ENCODE measurements around the gene DOK6.

DNA sequence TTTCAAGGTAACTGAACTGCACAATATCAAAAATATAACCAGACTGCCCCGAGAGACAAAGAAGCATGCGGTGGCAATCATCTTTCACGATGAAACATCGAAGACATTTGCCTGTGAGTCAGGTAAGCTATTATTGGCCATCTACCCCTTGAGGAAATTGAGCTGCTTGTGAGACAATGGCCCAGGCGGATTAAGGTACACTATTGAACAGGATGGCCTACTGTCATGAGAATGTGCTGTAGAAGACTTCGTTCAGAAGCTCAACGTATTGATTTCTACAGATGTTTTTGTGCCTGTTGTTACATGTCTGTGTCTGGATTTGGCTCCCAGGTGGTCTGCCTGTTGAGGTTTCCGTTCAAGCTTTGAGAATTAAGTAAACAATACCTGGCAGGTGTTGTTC is 198.7 kb downstream of the DOK6 start:
- TF ChIP-seq EP300 (IDR thresholded peaks at IDR 0.05; ENCODE audit: borderline replicate concordance in 1 of 2, control insufficient read depth in 1 of 2, low read depth in 2 of 2, low read length in 2 of 2) (no peak), BCL11A (IDR thresholded peaks at IDR 0.05; ENCODE audit: low read depth, low read length) (no peak), RAD21 (IDR thresholded peaks at IDR 0.05; ENCODE audit: insufficient read depth, low read depth, low read length) (no peak), SMARCA5 (IDR thresholded peaks at IDR 0.05) (no peak)
- TF ChIP-seq, protein P1, sequence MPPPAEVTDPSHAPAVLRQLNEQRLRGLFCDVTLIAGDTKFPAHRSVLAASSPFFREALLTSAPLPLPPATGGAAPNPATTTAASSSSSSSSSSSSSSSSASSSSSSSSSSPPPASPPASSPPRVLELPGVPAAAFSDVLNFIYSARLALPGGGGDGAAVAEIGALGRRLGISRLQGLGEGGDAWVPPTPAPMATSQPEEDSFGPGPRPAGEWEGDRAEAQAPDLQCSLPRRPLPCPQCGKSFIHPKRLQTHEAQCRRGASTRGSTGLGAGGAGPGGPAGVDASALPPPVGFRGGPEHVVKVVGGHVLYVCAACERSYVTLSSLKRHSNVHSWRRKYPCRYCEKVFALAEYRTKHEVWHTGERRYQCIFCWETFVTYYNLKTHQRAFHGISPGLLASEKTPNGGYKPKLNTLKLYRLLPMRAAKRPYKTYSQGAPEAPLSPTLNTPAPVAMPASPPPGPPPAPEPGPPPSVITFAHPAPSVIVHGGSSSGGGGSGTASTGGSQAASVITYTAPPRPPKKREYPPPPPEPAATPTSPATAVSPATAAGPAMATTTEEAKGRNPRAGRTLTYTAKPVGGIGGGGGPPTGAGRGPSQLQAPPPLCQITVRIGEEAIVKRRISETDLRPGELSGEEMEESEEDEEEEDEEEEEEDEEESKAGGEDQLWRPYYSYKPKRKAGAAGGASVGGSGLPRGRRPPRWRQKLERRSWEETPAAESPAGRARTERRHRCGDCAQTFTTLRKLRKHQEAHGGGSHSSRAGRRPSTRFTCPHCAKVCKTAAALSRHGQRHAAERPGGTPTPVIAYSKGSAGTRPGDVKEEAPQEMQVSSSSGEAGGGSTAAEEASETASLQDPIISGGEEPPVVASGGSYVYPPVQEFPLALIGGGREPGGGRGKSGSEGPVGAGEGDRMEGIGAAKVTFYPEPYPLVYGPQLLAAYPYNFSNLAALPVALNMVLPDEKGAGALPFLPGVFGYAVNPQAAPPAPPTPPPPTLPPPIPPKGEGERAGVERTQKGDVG (CRISPR knock-in tag; IDR thresholded peaks at IDR 0.05): no peak
